K562 (cell line): ENCODE results near the gene EYA2. TPM values are rescaled to one million over a fixed set of nuclear protein-coding genes. Genes with fewer than 3 reads are reported as not detected.

Experiments used
- ATAC-seq: fragments of 200-7000 bp; cut with Tn5 transposase; 3 replicates; pipeline ENCODE4 v1.9.1; 2020; ENCODE audit warnings: moderate library complexity
- BruUV-seq: library from RNA; stranded (reverse); fragments of 400-500 nt; replicated peaks from 2 replicates; lab custom pipeline; 2021; lab: Mats Ljungman, UMichigan
- CTCF ChIA-PET: fragments of 300-600 bp; formaldehyde crosslinking; extraction: SDS; loops from one replicate; lab custom pipeline; 2021; ENCODE audit warnings: low intra/inter-chr PET ratio; lab: Yijun Ruan, JAX
- POLR2A ChIA-PET: fragments of 300-600, 350-650 bp; sonication (Branson Sonifier 250); formaldehyde crosslinking; extraction: SDS; loops from one replicate; lab custom pipeline; 2021; ENCODE audit warnings: antibody characterized with exemption, inconsistent platforms; lab: Yijun Ruan, JAX
- DNase-seq, 4 experiments: peaks; one replicate each; pipeline versions ENCODE4 v3.0.0 to v3.0.0-alpha.2; 2011 to 2018; ENCODE audit warnings: low spot score in 3 of 4, mixed read lengths in 3 of 4; ENCODE audit errors: extremely low read depth in 1 of 4
- FAIRE-seq: peaks from 2 replicates; lab custom pipeline; 2011; peaks lifted over from hg19 to GRCh38; lab: Jason Lieb, UNC
- H2AFZ ChIP-seq: 2 replicates; pipeline ENCODE4 v1.6.0; 2011; ENCODE audit warnings: low read depth, low read length, control low read depth, inconsistent platforms
- H3K27ac ChIP-seq: fragments of 200-600 bp; 3 replicates; pipeline ENCODE4 v1.8.0; 2011; ENCODE audit warnings: low read depth, mild to moderate bottlenecking, control low read depth, inconsistent platforms, low read length, moderate library complexity, mixed read lengths; ENCODE audit errors: extremely low read depth
- H3K27me3 ChIP-seq, 2 experiments: fragments of 300-600 bp in 1 of 2; 2 replicates in 1 of 2; 3 replicates in 1 of 2; pipeline versions ENCODE4 v1.6.0 to v1.8.0; 2011; ENCODE audit warnings: inconsistent platforms in 2 of 2, low read length in 2 of 2, mild to moderate bottlenecking in 1 of 2, mixed read lengths in 1 of 2, moderate library complexity in 1 of 2; ENCODE audit not compliant: control insufficient read depth in 2 of 2, insufficient read depth in 2 of 2
- H3K36me3 ChIP-seq: fragments of 300-600 bp; 3 replicates; pipeline ENCODE4 v1.8.0; 2011; ENCODE audit warnings: mild to moderate bottlenecking, low read length, inconsistent platforms; ENCODE audit not compliant: control insufficient read depth, insufficient read depth
- H3K4me1 ChIP-seq, 2 experiments: fragments of 200-600 bp in 1 of 2; replicated peaks in 1 of 2; 2 replicates in 1 of 2; 3 replicates in 1 of 2; pipeline versions ENCODE4 v1.5.1 to v1.8.0; 2011; ENCODE audit warnings: inconsistent platforms in 2 of 2, low read length in 2 of 2, mild to moderate bottlenecking in 1 of 2, mixed read lengths in 1 of 2, moderate library complexity in 1 of 2; ENCODE audit not compliant: control insufficient read depth in 2 of 2, insufficient read depth in 2 of 2
- H3K4me2 ChIP-seq: 2 replicates; pipeline ENCODE4 v1.6.1; 2011; ENCODE audit warnings: low read length, control low read depth, inconsistent platforms, mixed read lengths; ENCODE audit not compliant: insufficient read depth
- H3K4me3 ChIP-seq: fragments of 200-600 bp; sonication (generic), shearing (Covaris generic); 2 replicates; pipeline ENCODE4 v1.5.1; 2016; ENCODE audit warnings: control low read depth, inconsistent platforms
- H3K79me2 ChIP-seq: fragments of 200-600 bp; 3 replicates; pipeline ENCODE4 v1.8.0; 2011; ENCODE audit warnings: low read length, inconsistent platforms; ENCODE audit not compliant: control insufficient read depth, insufficient read depth
- H3K9ac ChIP-seq, 2 experiments: 2 replicates each; pipeline versions ENCODE4 v1.6.0 to v1.6.1; 2011; ENCODE audit warnings: low read depth in 2 of 2, low read length in 2 of 2, control low read depth in 1 of 2, inconsistent platforms in 1 of 2, mild to moderate bottlenecking in 1 of 2, mixed read lengths in 1 of 2; ENCODE audit not compliant: insufficient read depth in 1 of 2
- H3K9me1 ChIP-seq: one replicate; pipeline ENCODE4 v1.6.0; 2011; ENCODE audit warnings: inconsistent platforms, mild to moderate bottlenecking, low read length, moderate library complexity; ENCODE audit not compliant: control insufficient read depth, insufficient read depth
- H3K9me3 ChIP-seq: replicated peaks from 2 replicates; pipeline ENCODE4 v1.5.1; 2011; ENCODE audit warnings: low read depth, low read length, inconsistent platforms; ENCODE audit not compliant: control insufficient read depth, insufficient read depth
- H4K20me1 ChIP-seq: replicated peaks from 2 replicates; pipeline ENCODE4 v1.6.1; 2011; ENCODE audit warnings: low read length, inconsistent platforms, mixed read lengths; ENCODE audit not compliant: control insufficient read depth, insufficient read depth
- CEBPB ChIP-seq: fragments of 450-650 bp; IDR thresholded peaks from 2 replicates; pipeline ENCODE4 v1.6.1; 2016; ENCODE audit warnings: missing genetic modification characterization, missing compliant biosample characterization
- FIP1L1 ChIP-seq: fragments of 200-400 bp; formaldehyde crosslinking; IDR thresholded peaks from 2 replicates; pipeline ENCODE4 v1.6.1; 2018; ENCODE audit warnings: mild to moderate bottlenecking, low read depth, low read length; ENCODE audit not compliant: poor library complexity, severe bottlenecking
- HDAC2 ChIP-seq: fragments of 450-650 bp; IDR thresholded peaks from 2 replicates; pipeline ENCODE4 v1.6.1; 2016; ENCODE audit warnings: mild to moderate bottlenecking
- MTF1 ChIP-seq: fragments of 250-450 bp; sonication (Bioruptor Pico); IDR thresholded peaks from 2 replicates; pipeline ENCODE4 v1.9.0; 2021; ENCODE audit warnings: moderate library complexity, mild to moderate bottlenecking, inconsistent platforms, borderline replicate concordance
- ZFX ChIP-seq: sonication (generic); formaldehyde crosslinking; IDR thresholded peaks from 2 replicates; pipeline ENCODE4 v1.8.0; 2022; ENCODE audit warnings: mild to moderate bottlenecking, missing genetic modification reagents, moderate library complexity
- ZNF143 ChIP-seq: sonication (generic); formaldehyde crosslinking; IDR thresholded peaks from 2 replicates; pipeline ENCODE4 v1.9.0; 2022; ENCODE audit warnings: mild to moderate bottlenecking, missing genetic modification reagents
- WGBS: fragments of 100-300 bp; shearing (Covaris generic); methylation state at CpG from one replicate; pipeline ENCODE4 v1.1.6; 2016; ENCODE audit warnings: low coverage, mixed read lengths; ENCODE audit not compliant: insufficient coverage; ENCODE audit errors: missing lambda C conversion rate; 5-methylcytosine and 5-hydroxymethylcytosine counted together
- in situ Hi-C: fragments of 300-500 bp; cut with MboI; formaldehyde crosslinking; loops from 4 replicates; pipeline ENCODE4 v1.15.0; 2018; ENCODE audit warnings: inconsistent platforms, mixed read lengths
- intact Hi-C: fragments of 100-400 bp; cut with micrococcal nuclease; formaldehyde crosslinking; loops from 2 replicates; pipeline ENCODE4 v1.14.2; 2022
- polyA plus RNA-seq, 8 experiments: library from polyadenylated mRNA; depleted of rRNA in 4 of 8; stranded (reverse) in 5 of 8; unstranded in 3 of 8; fragments of >200 nt; fragmentation: Nextera tagmentation in 2 of 8; fragmentation: Illumina TruSeq in 1 of 8; extraction: Ambion mirVana in 2 of 8; extraction: Trizol in 1 of 8; gene quantifications; 2 replicates each; pipeline versions ENCODE4 v1.2.1 to v1.2.3, GENCODE V29; 2011 to 2014; ENCODE audit warnings: inconsistent platforms in 1 of 8, missing spikeins in 1 of 8
- total RNA-seq, 7 experiments: library from RNA; depleted of rRNA in 6 of 7; stranded (reverse); fragments of >200 nt in 6 of 7; fragmentation: Illumina TruSeq in 2 of 7; extraction: Trizol in 2 of 7; gene quantifications; 2 replicates each; pipeline versions ENCODE4 v1.2.1 to v1.2.3, GENCODE V29; 2011 to 2021; ENCODE audit warnings: low replicate concordance in 1 of 7
- TF ChIP-seq, protein P1 (sequence below), 3 experiments: IDR thresholded peaks in 2 of 3; conservative IDR thresholded peaks in 1 of 3; 2 replicates each; pipeline ENCODE4 v1.5.1; 2011 to 2012; ENCODE audit warnings: low read length in 3 of 3, mild to moderate bottlenecking in 3 of 3, control low read depth in 2 of 3, improper control_type of control experiment in 1 of 3, inconsistent platforms in 1 of 3, low read depth in 1 of 3, mixed read lengths in 1 of 3, moderate library complexity in 1 of 3; ENCODE audit not compliant: insufficient read depth in 2 of 3
- TF ChIP-seq, protein P2 (sequence below), 2 experiments: fragments of 450-650 bp in 1 of 2; IDR thresholded peaks; 2 replicates each; pipeline ENCODE4 v1.6.1; 2011 to 2017; ENCODE audit warnings: low read depth in 2 of 2, antibody characterized with exemption in 1 of 2, borderline replicate concordance in 1 of 2, low read length in 1 of 2, mild to moderate bottlenecking in 1 of 2, mixed read lengths in 1 of 2; ENCODE audit not compliant: control insufficient read depth in 1 of 2
- TF ChIP-seq, protein P3 (sequence below): fragments of 450-650 bp; formaldehyde crosslinking; IDR thresholded peaks from 2 replicates; pipeline ENCODE4 v1.4.0; 2022; ENCODE audit warnings: missing genetic modification characterization

EYA2 gene
- total and polyA plus RNA-seq, 9 of the 15 experiments (the other 6 are each of a cell fraction or from before 2014, with no cell fraction given) = 0.03 TPM; not detected in 8

DNA sequence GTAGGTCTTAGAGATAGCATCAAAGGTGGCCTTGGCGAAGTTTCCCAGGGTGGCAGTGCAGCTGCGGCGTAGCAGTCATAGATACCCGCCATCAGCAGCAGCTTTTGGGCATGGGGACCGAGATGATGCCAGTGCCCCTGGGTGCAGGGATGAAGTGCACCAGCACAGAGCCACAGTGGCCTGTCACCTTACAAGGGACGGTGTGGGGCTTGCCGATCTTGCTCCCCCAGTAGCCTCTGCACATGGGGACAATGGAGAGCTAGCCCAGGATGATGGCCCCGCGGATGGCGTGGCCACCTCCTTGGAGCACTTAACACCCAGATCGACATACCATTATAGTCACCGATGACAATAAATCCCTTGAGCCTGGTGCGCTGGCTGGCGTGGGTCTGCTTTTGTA lies 266.3 kb downstream of the EYA2 start:
- DNase-seq (no peak), FAIRE-seq (no peak), ATAC-seq (no peak)
- H3K27me3 ChIP-seq = peaks cover 25 to 45% of the 10 kb centered on the region in 2 experiments
- H3K9ac ChIP-seq = no peak overlapping the region
- H3K4me3 ChIP-seq = no peak overlapping the region
- no peaks in the 10 kb centered on the region for H3K9me1 ChIP-seq
- H3K9me3 ChIP-seq = no peaks in the 10 kb centered on the region
- no peak overlapping the region for H3K27ac ChIP-seq
- in situ Hi-C loops = no loop called here
- no peaks in the 10 kb centered on the region for H3K79me2 ChIP-seq
- ChIA-PET CTCF (no interaction called here), POLR2A (no interaction called here)
- H3K36me3 ChIP-seq = no peaks in the 10 kb centered on the region
- no peak for TF ChIP-seq CEBPB (tag)
- TF ChIP-seq, protein P1, sequence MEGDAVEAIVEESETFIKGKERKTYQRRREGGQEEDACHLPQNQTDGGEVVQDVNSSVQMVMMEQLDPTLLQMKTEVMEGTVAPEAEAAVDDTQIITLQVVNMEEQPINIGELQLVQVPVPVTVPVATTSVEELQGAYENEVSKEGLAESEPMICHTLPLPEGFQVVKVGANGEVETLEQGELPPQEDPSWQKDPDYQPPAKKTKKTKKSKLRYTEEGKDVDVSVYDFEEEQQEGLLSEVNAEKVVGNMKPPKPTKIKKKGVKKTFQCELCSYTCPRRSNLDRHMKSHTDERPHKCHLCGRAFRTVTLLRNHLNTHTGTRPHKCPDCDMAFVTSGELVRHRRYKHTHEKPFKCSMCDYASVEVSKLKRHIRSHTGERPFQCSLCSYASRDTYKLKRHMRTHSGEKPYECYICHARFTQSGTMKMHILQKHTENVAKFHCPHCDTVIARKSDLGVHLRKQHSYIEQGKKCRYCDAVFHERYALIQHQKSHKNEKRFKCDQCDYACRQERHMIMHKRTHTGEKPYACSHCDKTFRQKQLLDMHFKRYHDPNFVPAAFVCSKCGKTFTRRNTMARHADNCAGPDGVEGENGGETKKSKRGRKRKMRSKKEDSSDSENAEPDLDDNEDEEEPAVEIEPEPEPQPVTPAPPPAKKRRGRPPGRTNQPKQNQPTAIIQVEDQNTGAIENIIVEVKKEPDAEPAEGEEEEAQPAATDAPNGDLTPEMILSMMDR (IDR thresholded peaks at IDR 0.05 in 2 of 3, conservative IDR thresholded peaks at IDR 0.05 in 1 of 3; ENCODE audit: insufficient read depth in 2 of 3, low read depth in 1 of 3, low read length in 3 of 3) = no peak
- TF ChIP-seq FIP1L1 = no peak
- no peak for TF ChIP-seq ZNF143 (CRISPR knock-in tag)
- TF ChIP-seq, protein P2, sequence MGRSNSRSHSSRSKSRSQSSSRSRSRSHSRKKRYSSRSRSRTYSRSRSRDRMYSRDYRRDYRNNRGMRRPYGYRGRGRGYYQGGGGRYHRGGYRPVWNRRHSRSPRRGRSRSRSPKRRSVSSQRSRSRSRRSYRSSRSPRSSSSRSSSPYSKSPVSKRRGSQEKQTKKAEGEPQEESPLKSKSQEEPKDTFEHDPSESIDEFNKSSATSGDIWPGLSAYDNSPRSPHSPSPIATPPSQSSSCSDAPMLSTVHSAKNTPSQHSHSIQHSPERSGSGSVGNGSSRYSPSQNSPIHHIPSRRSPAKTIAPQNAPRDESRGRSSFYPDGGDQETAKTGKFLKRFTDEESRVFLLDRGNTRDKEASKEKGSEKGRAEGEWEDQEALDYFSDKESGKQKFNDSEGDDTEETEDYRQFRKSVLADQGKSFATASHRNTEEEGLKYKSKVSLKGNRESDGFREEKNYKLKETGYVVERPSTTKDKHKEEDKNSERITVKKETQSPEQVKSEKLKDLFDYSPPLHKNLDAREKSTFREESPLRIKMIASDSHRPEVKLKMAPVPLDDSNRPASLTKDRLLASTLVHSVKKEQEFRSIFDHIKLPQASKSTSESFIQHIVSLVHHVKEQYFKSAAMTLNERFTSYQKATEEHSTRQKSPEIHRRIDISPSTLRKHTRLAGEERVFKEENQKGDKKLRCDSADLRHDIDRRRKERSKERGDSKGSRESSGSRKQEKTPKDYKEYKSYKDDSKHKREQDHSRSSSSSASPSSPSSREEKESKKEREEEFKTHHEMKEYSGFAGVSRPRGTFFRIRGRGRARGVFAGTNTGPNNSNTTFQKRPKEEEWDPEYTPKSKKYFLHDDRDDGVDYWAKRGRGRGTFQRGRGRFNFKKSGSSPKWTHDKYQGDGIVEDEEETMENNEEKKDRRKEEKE (IDR thresholded peaks at IDR 0.05; ENCODE audit: borderline replicate concordance in 1 of 2, control insufficient read depth in 1 of 2, low read depth in 2 of 2, low read length in 1 of 2) = no peak
- TF ChIP-seq HDAC2 = no peak
- no peak for TF ChIP-seq MTF1 (CRISPR knock-in tag)
- TF ChIP-seq, protein P3, sequence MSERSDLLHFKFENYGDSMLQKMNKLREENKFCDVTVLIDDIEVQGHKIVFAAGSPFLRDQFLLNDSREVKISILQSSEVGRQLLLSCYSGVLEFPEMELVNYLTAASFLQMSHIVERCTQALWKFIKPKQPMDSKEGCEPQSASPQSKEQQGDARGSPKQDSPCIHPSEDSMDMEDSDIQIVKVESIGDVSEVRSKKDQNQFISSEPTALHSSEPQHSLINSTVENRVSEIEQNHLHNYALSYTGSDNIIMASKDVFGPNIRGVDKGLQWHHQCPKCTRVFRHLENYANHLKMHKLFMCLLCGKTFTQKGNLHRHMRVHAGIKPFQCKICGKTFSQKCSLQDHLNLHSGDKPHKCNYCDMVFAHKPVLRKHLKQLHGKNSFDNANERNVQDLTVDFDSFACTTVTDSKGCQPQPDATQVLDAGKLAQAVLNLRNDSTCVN (CRISPR knock-in tag) = no peak
- no peak for TF ChIP-seq ZFX (CRISPR knock-in tag)
- 1% methylated on average over 14 of the region's 14 CpGs for WGBS
- intact Hi-C loops = no loop called here
- H2AFZ ChIP-seq = no peak overlapping the region
- H3K4me1 ChIP-seq = no peaks in the 10 kb centered on the region; a peak in 1 of 5 replicates
- H3K4me2 ChIP-seq = no peak overlapping the region
- H4K20me1 ChIP-seq = no peaks in the 10 kb centered on the region
- BruUV-seq = no TSS peak
